Activated gamma-delta T cell treated with anti-CD3 and anti-CD28 coated beads, Interleukin-2, amount 50 U/mL, for 16 hours (primary cell): ENCODE results near the gene SETD2.

Experiments used
- DNase-seq: peaks from one replicate; pipeline ENCODE4 v3.0.0-alpha.2; 2020; ENCODE audit warnings: low read depth

SETD2 gene

DNA sequence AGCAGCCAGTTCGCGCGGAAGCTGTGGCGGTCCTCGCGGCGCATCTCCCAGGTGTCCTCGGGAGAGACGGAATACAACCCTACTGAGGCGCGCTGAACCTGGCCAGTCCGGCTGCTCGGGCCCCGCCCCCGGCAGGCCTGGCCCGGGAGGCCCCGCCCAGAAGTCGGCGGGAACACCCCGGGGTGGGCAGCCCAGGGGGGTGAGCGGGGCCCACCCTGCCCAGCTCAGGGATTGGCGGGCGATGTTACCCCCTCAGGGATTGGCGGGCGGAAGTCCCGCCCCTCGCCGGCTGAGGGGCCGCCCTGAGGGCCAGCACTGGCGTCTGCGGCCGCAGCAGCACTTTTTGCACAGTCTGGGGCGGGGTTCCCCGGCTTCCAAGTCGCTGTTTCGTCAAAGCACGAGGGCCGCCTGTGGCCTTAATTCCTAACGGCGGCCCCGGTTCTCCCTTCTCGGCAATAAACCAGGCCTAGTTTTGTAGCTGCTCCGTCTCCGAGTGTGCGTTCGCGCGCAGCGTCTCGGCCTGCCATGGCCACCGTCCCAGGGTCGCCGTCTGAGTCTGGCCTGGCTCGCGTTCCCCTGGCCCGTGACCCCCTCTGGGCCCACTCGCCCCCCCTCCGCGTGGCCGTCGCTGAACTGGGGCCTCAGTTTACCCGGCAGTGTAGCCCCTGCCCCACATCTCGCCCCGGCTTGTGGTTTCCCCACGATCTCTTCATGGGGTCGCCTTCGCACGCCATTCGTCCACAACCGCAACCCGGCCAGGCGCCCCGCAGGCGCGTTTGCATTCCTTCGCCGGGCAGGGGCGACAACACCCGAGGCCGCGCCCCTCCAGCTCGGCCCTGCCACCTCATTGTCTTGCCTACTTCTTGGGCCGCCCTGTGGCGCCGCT, 154.4 kb downstream of the SETD2 start:
- peak; percentile 58 for DNase-seq

GRCh38 chr3:47008851-47009224, 155.1 kb downstream of the SETD2 start:
- no peak for DNase-seq

GRCh38 chr3:47008234-47008796, 155.6 kb downstream of the SETD2 start:
- DNase-seq: no peak

GRCh38 chr3:47007482-47008233, 156.3 kb downstream of the SETD2 start:
- DNase-seq: no peak

GRCh38 chr3:47007001-47007400, 156.9 kb downstream of the SETD2 start:
- no peak for DNase-seq

DNA sequence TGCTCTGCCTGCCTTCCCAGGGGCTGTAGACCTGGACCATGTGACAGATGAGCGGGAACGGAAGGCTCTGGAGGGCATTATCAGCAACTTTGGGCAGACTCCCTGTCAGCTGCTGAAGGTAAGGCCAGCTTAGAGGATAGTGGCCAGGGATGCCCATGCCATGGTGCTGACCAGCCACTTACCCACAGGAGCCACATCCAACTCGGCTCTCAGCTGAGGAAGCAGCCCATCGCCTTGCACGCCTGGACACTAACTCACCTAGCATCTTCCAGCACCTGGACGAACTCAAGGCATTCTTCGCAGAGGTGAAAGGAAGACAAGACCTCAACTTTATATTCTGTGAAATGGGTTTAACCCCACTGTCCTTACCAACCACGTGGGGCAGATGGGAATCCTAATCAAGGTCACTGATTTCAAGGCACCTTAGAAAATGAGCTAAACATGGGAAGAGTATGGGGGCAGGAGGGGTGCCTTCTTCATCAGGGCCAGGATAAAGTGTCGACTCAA, 157.7 kb downstream of the SETD2 start:
- DNase-seq: no peak

GRCh38 chr3:47005212-47006144, 158.4 kb downstream of the SETD2 start:
- DNase-seq: no peak

DNA sequence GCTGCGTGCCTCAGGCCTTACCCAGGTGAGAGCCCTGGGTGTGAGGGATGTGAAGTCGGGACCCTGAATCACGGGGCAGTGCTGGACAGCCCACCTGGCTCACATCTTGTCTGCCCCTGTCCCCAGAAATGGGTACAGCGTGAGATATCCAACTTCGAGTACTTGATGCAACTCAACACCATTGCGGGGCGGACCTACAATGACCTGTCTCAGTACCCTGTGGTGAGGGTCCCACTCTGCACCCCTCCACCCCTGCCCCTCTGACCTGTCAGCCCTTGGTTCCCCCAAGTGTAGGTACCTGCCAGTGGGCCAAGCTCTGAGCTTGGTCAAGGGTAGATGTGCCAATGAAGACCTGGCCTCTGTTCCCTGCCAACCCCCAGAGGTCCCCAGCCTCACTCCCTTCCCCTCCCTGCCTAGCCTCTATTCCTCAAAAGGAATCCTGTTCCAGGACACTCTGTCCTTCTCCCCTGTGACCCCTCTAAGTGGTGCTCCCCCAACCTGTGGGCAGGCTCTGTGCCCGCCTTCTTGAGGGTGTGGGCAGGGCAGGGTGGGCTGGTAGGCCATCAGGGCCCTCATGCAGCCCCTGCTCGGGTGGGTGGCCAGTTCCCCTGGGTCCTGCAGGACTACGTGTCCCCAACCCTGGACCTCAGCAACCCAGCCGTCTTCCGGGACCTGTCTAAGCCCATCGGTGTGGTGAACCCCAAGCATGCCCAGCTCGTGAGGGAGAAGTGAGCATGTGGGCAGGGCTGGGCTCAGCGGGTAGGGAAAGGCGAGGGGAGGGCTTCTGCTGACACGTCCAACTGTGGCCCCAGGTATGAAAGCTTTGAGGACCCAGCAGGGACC, 159.3 kb downstream of the SETD2 start:
- DNase-seq: no peak

DNA sequence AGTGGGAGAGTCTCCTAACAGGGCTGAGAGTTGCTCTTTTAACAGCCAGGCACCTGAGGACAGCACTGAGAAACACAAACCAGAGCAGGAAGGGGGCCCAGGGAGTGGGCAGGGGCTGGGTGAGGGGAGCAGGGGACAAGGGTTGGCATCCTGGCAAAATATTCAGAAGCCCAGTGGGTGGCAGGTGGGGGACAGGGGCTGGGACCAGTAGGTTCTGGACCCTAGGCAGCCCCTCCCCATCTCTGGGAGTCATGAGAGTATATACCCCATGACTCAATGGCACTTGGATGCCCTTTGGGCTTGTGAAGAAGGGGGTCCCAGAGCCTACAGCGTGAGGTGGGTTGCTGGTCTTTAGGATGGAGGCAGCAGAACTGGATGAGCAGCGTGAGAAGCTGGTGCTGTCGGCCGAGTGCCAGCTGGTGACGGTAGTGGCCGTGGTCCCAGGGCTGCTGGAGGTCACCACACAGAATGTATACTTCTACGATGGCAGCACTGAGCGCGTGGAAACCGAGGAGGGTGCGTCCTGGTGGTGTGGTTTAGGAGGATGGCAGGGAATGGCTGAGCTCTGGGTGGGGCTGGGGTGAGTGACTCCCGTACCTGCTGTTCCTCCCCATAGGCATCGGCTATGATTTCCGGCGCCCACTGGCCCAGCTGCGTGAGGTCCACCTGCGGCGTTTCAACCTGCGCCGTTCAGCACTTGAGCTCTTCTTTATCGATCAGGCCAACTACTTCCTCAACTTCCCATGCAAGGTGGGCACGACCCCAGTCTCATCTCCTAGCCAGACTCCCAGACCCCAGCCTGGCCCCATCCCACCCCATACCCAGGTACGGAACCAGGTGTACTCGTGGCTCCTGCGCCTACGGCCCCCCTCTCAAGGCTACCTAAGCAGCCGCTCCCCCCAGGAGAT, 160.2 kb downstream of the SETD2 start:
- no peak for DNase-seq

- DNase-seq: no peak
Measured at GRCh38 chr3:47003056-47003410, 160.9 kb downstream of the SETD2 start.

DNA sequence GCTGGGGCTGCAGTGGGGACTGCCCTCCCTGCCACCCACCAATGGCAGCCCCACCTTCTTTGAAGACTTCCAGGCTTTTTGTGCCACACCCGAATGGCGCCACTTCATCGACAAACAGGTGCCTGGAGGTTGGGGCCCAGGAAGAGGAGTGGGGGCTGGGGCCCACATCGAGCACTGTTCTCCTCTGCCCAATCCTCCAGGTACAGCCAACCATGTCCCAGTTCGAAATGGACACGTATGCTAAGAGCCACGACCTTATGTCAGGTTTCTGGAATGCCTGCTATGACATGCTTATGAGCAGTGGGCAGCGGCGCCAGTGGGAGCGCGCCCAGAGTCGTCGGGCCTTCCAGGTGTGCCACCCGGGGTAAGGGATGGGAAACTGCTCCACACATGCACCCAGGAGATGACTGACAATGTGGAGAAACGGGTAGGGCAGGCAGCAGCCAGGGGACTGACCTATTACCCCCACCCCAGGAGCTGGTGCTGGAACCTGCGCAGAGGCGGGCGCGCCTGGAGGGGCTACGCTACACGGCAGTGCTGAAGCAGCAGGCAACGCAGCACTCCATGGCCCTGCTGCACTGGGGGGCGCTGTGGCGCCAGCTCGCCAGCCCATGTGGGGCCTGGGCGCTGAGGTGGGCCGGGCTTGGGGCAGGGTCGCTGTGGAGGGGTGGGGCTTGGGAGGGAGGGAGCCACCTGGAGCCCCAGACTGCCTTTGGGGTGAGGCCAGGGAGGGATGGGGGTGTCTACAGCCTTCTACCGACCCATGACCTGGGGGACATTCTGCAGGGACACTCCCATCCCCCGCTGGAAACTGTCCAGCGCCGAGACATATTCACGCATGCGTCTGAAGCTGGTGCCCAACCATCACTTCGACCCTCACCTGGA, 161.5 kb downstream of the SETD2 start:
- DNase-seq: no peak

- DNase-seq: no peak
Measured at GRCh38 chr3:47001731-47002170, 162.2 kb downstream of the SETD2 start.

DNA sequence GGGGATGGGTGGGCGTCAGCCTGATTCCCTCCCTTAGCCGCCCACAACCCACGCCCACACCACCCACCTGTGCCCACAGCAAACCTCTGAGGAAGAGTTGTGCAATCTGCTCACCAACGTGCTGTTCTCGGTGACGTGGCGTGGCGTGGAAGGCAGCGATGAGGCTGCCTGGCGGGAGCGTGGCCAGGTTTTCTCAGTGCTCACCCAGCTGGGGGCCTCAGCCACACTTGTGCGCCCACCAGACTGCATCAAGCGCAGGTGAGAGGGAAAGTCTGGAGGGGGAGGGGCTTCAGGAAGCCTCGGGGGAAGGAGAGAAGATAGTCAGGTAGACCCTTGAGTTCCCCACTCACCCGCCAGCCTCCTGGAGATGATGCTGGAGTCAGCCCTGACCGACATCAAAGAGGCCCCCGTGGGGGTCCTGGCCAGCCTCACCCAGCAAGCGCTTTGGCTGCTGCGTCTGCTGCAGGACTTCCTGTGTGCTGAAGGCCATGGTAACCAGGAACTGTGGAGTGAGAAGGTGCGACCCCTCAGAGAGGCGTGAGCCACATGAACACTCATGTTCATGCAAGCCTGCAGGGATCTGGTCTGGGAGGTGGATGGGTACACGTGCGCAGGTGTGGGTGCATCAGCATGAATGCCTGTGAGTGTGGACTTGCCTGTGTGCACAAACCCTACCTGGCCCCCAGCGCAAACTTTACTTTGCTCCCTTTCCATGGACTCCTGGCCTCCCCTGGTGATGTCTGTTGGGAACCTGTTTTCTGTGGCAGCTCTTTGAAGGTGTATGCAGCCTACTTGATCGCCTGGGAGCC, 162.8 kb downstream of the SETD2 start:
- DNase-seq: no peak

DNA sequence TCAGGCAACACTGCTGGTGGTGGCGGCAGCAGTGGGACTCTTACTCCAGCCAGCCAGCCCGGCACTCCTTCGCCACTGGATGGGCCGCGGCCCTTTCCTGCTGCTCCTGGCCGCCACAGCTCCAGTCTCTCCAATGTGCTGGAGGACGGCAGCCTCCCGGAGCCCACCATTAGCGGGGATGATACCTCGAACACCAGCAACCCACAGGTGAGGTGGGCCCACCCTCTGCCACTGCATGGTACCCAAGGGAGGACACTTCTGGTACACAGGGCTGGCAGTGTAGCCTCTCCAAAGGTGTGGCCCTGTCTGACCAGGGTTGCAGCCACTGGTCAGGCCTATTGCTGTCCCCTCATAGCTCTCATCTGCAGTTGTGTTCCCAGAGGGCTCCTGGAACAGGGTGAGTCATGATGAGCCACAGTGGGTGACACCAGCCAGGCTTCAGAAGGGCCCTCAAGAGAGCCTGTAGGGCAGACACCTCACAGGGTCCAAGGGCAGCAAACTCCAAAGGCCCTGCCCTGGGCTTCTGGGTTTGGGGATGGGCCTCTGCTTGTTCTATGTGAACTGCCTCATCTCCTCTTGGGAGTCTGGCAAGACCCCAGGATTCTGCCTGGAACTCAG, 163.6 kb downstream of the SETD2 start:
- no peak for DNase-seq

DNA sequence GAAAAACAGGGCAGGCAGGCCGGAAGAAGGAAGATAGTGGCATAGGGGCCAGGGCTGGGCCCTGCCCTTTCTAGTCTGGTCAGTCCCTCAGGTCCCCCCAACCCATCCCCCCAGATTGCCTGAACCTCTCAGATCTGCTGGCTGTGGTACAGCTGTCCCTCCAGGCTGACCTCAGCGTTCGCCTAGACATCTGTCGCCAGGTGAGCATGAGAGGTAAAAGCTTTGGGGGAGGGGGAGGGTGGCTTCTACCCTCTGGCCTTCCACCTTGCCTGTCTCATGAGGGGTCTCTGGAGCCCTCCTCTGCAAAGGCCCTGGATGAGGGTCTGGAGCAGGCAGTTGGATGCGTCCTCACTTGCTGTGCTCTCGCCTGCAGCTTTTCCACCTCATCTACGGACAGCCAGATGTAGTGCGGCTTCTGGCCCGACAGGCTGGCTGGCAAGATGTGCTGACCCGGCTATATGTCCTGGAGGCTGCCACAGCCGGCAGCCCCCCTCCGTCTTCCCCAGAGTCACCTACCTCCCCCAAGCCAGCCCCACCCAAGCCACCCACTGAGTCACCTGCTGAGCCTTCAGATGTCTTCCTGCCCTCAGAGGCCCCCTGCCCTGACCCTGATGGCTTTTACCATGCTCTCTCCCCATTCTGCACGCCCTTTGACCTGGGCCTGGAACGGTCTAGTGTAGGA, 164.3 kb downstream of the SETD2 start:
- DNase-seq: no peak

DNA sequence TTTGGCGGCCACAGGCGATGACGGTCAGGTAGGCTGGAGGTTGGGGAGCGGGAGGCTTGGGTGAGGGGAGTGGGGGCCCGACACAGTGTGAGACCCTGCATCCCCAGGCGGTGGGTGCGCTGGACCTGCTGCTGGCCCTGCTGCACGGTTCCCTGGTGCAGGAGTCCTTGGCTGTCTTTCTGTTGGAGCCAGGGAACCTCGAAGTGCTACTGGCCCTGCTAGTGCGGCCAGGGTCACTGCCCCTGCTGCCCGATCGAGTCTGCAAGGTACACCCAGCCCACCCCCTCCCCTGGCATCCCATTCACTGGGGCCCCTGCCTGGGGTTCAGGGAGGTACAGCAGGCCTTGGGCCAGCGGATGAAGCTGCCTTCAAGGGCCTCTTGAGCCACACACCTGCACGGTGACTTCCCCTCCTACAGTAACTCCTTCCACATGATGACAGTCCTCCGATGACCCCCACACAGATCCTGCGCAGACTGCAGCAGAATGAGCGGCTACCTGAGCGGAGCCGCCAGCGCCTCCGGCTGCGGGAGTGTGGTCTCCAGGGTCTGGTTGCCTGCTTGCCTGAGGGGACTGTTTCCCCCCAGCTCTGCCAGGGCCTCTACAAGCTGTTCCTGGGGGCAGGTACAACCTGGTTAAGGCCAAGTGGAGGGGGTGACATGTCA, 164.9 kb downstream of the SETD2 start:
- DNase-seq: no peak
